HCT116 (cell line): ENCODE results near the gene MRFAP1L1.

Experiments used
- EZH2phosphoT487 ChIP-seq: fragments of 200-600 bp; IDR thresholded peaks from 2 replicates; pipeline ENCODE4 v1.6.1; 2018; ENCODE audit warnings: antibody characterized with exemption, borderline replicate concordance
- TF ChIP-seq, protein P1 (sequence below), 3 experiments: fragments of 200-600 bp in 1 of 3; sonication (generic) in 1 of 3; IDR thresholded peaks in 2 of 3; conservative IDR thresholded peaks in 1 of 3; 2 replicates each; pipeline ENCODE4 v1.5.1; 2012 to 2017; ENCODE audit warnings: low read depth in 2 of 3, low read length in 2 of 3, antibody characterized with exemption in 1 of 3, borderline replicate concordance in 1 of 3, control low read depth in 1 of 3, mild to moderate bottlenecking in 1 of 3, mixed read lengths in 1 of 3, mixed run types in 1 of 3, moderate library complexity in 1 of 3; ENCODE audit not compliant: insufficient read depth in 1 of 3

- no peak for TF ChIP-seq EZH2phosphoT487
- TF ChIP-seq, protein P1, sequence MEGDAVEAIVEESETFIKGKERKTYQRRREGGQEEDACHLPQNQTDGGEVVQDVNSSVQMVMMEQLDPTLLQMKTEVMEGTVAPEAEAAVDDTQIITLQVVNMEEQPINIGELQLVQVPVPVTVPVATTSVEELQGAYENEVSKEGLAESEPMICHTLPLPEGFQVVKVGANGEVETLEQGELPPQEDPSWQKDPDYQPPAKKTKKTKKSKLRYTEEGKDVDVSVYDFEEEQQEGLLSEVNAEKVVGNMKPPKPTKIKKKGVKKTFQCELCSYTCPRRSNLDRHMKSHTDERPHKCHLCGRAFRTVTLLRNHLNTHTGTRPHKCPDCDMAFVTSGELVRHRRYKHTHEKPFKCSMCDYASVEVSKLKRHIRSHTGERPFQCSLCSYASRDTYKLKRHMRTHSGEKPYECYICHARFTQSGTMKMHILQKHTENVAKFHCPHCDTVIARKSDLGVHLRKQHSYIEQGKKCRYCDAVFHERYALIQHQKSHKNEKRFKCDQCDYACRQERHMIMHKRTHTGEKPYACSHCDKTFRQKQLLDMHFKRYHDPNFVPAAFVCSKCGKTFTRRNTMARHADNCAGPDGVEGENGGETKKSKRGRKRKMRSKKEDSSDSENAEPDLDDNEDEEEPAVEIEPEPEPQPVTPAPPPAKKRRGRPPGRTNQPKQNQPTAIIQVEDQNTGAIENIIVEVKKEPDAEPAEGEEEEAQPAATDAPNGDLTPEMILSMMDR (IDR thresholded peaks at IDR 0.05 in 2 of 3, conservative IDR thresholded peaks at IDR 0.05 in 1 of 3; ENCODE audit: borderline replicate concordance in 1 of 3, insufficient read depth in 1 of 3, low read depth in 2 of 3, low read length in 2 of 3), result no peak
These were observed 12.5 kb downstream of the MRFAP1L1 start for GRCh38 chr4:6697131-6697530.
